Measurements from ENCODE around the gene MTRFR.
"Not testable (repeated sequence)": the region's sequence is repeated elsewhere in the genome, so short reads cannot be mapped to it uniquely, and the experiment has no call there.

MTRFR gene

GRCh38 chr12:123248996-123249741, 15.9 kb downstream of the MTRFR start:
- not testable (repeated sequence) for DNase-seq (ENCODE audit: low read depth)

- DNase-seq (ENCODE audit: low read depth): no peak
These were observed 17.5 kb downstream of the MTRFR start for GRCh38 chr12:123250471-123251383.

- no peak for DNase-seq (ENCODE audit: low read depth)
These were observed 18.3 kb downstream of the MTRFR start for GRCh38 chr12:123251403-123252076.

GRCh38 chr12:123252365-123252764, 19.1 kb downstream of the MTRFR start:
- not testable (repeated sequence) for DNase-seq (ENCODE audit: low read depth)

GRCh38 chr12:123253641-123254459, 20.6 kb downstream of the MTRFR start:
- DNase-seq (ENCODE audit: low read depth): no peak

GRCh38 chr12:123254853-123255446, 21.7 kb downstream of the MTRFR start:
- no peak for DNase-seq (ENCODE audit: low read depth)

GRCh38 chr12:123258593-123258992, 25.4 kb downstream of the MTRFR start:
- no peak for DNase-seq (ENCODE audit: low read depth)

GRCh38 chr12:123260081-123260480, 26.8 kb downstream of the MTRFR start:
- DNase-seq (ENCODE audit: low read depth): no peak

- no peak for DNase-seq (ENCODE audit: low read depth)
These were observed 28.0 kb downstream of the MTRFR start for GRCh38 chr12:123261196-123261595.

GRCh38 chr12:123263196-123263817, 30.1 kb downstream of the MTRFR start:
- no peak for DNase-seq (ENCODE audit: low read depth)

- DNase-seq (ENCODE audit: low read depth): peak; percentile 16
These were observed 31.4 kb downstream of the MTRFR start for GRCh38 chr12:123264642-123265041.

GRCh38 chr12:123265851-123266678, 32.8 kb downstream of the MTRFR start:
- DNase-seq (ENCODE audit: low read depth): no peak

GRCh38 chr12:123266679-123267277, 33.5 kb downstream of the MTRFR start:
- DNase-seq (ENCODE audit: low read depth): no peak

GRCh38 chr12:123267335-123267920, 34.2 kb downstream of the MTRFR start:
- no peak for DNase-seq (ENCODE audit: low read depth)

- peak; percentile 13 for DNase-seq (ENCODE audit: low read depth)
These were observed 35.0 kb downstream of the MTRFR start for GRCh38 chr12:123267991-123268843.

GRCh38 chr12:123268850-123269249, 35.6 kb downstream of the MTRFR start:
- DNase-seq (ENCODE audit: low read depth): no peak

- peak; percentile 86 for DNase-seq (ENCODE audit: low read depth)
These were observed 36.2 kb downstream of the MTRFR start for GRCh38 chr12:123269395-123269892.

GRCh38 chr12:123269896-123270213, 36.6 kb downstream of the MTRFR start:
- DNase-seq (ENCODE audit: low read depth): no peak
